SK-N-SH (cell line): ENCODE data around the gene SIRT3.
"Not testable (repeated sequence)": the region's sequence is repeated elsewhere in the genome, so short reads cannot be mapped to it uniquely, and the experiment has no call there.

ENCODE experiments used
- CTCF ChIP-seq: fragments of 200-600 bp; sonication (generic); IDR thresholded peaks from 2 replicates; pipeline ENCODE4 v1.6.1; 2017; ENCODE audit warnings: antibody characterized with exemption, mild to moderate bottlenecking, moderate library complexity
- EP300 ChIP-seq, 2 experiments: IDR thresholded peaks; 2 replicates each; pipeline versions ENCODE4 v1.4.0 to v1.6.1; 2012; ENCODE audit warnings: borderline replicate concordance in 1 of 2, low read depth in 1 of 2, low read length in 1 of 2
- EZH2phosphoT487 ChIP-seq: fragments of 200-600 bp; sonication (generic); IDR thresholded peaks from 2 replicates; pipeline ENCODE4 v1.6.1; 2017; ENCODE audit warnings: low read depth, mixed run types, mild to moderate bottlenecking, antibody characterized with exemption, moderate library complexity, borderline replicate concordance
- GATA2 ChIP-seq: sonication (generic); formaldehyde crosslinking; IDR thresholded peaks from 2 replicates; pipeline ENCODE4 v1.5.0; 2020; ENCODE audit warnings: mild to moderate bottlenecking, missing genetic modification reagents
- JUND ChIP-seq: IDR thresholded peaks from 2 replicates; pipeline ENCODE4 v1.4.0; 2012
- SIN3A ChIP-seq: IDR thresholded peaks from 2 replicates; pipeline ENCODE4 v1.6.1; 2012; ENCODE audit warnings: low read depth, mild to moderate bottlenecking, low read length, moderate library complexity, borderline replicate concordance
- TAF1 ChIP-seq: IDR thresholded peaks from 2 replicates; pipeline ENCODE4 v1.6.1; 2012; ENCODE audit warnings: low read depth, mild to moderate bottlenecking, low read length, moderate library complexity, borderline replicate concordance
- YY1 ChIP-seq: IDR thresholded peaks from 2 replicates; pipeline ENCODE4 v1.4.0; 2012; ENCODE audit warnings: low read depth, mild to moderate bottlenecking

GRCh38 chr11:191490-192478 lies 44.4 kb downstream of the SIRT3 start:
- TF ChIP-seq YY1; JUND; EP300 (IDR thresholded peaks at IDR 0.05; ENCODE audit: borderline replicate concordance in 1 of 2, low read depth in 1 of 2, low read length in 1 of 2); GATA2 (CRISPR knock-in tag); SIN3A; TAF1; EZH2phosphoT487: not testable (repeated sequence)
- peak; percentile 57 for TF ChIP-seq CTCF
